IMR-90 (cell line): ENCODE results near the gene DTX3. TPM values are rescaled to one million over a fixed set of nuclear protein-coding genes. Genes with fewer than 3 reads are reported as not detected.
"Not testable (repeated sequence)": the region's sequence is repeated elsewhere in the genome, so short reads cannot be mapped to it uniquely, and the experiment has no call there.

Source experiments
- ATAC-seq: fragments of 200-7000 bp; cut with Tn5 transposase; 2 replicates; pipeline ENCODE4 v1.9.1; 2020; ENCODE audit warnings: low read depth, mild to moderate bottlenecking, moderate library complexity
- BruUV-seq: library from RNA; stranded (reverse); fragments of 400-500 nt; replicated peaks from 2 replicates; lab custom pipeline; 2021; lab: Mats Ljungman, UMichigan
- CTCF ChIA-PET: fragments of 300-600 bp; formaldehyde crosslinking; extraction: SDS; loops from one replicate; lab custom pipeline; 2021; ENCODE audit warnings: antibody characterized with exemption; lab: Yijun Ruan, JAX
- POLR2A ChIA-PET: fragments of 300-600 bp; sonication (Branson Sonifier 250); formaldehyde crosslinking; loops from one replicate; lab custom pipeline; 2022; ENCODE audit warnings: antibody characterized with exemption; ENCODE audit not compliant: unreplicated experiment; lab: Charles Lee
- DNase-seq: peaks from one replicate; pipeline ENCODE4 v3.0.0; 2013
- H2AFZ ChIP-seq: replicated peaks from 2 replicates; pipeline ENCODE3; 2013; ENCODE audit warnings: low read length, mild to moderate bottlenecking; ENCODE audit not compliant: poor library complexity
- H2AK5ac ChIP-seq: 2 replicates; pipeline ENCODE4 v1.6.1; 2013; ENCODE audit warnings: low read depth, low read length, inconsistent platforms
- H2AK9ac ChIP-seq: replicated peaks from 2 replicates; pipeline ENCODE3; 2013; ENCODE audit warnings: mild to moderate bottlenecking, low read depth, low read length, moderate library complexity; ENCODE audit not compliant: poor library complexity
- H2BK120ac ChIP-seq: 2 replicates; pipeline ENCODE4 v1.6.1; 2013; ENCODE audit warnings: low read depth, low read length, inconsistent platforms
- H2BK15ac ChIP-seq: 3 replicates; pipeline ENCODE4 v1.6.1; 2013; ENCODE audit warnings: low read depth, low read length, inconsistent platforms
- H2BK20ac ChIP-seq: 2 replicates; pipeline ENCODE4 v1.6.1; 2013; ENCODE audit warnings: low read depth, mild to moderate bottlenecking, inconsistent platforms, low read length, moderate library complexity
- H2BK5ac ChIP-seq: 2 replicates; pipeline ENCODE4 v1.6.1; 2013; ENCODE audit warnings: mild to moderate bottlenecking, low read depth, low read length, inconsistent platforms; ENCODE audit not compliant: poor library complexity, severe bottlenecking
- H3K14ac ChIP-seq: replicated peaks from 2 replicates; pipeline ENCODE4 v1.6.1; 2013; ENCODE audit warnings: low read depth, low read length, inconsistent platforms
- H3K18ac ChIP-seq: 2 replicates; pipeline ENCODE4 v1.6.1; 2013; ENCODE audit warnings: low read depth, low read length, control low read depth
- H3K23ac ChIP-seq: 2 replicates; pipeline ENCODE4 v1.6.1; 2013; ENCODE audit warnings: low read depth, low read length, inconsistent platforms
- H3K27ac ChIP-seq: 2 replicates; pipeline ENCODE4 v1.5.1; 2013; ENCODE audit warnings: mild to moderate bottlenecking, control low read depth, low read length; ENCODE audit not compliant: insufficient read depth
- H3K27me3 ChIP-seq: 2 replicates; pipeline ENCODE4 v1.6.1; 2013; ENCODE audit warnings: low read length; ENCODE audit not compliant: control insufficient read depth, insufficient read depth
- H3K36me3 ChIP-seq: 2 replicates; pipeline ENCODE4 v1.6.1; 2013; ENCODE audit warnings: low read length, mixed read lengths; ENCODE audit not compliant: control insufficient read depth, insufficient read depth
- H3K4ac ChIP-seq: 2 replicates; pipeline ENCODE4 v1.6.1; 2013; ENCODE audit warnings: low read depth, low read length, inconsistent platforms
- H3K4me1 ChIP-seq: 2 replicates; pipeline ENCODE4 v1.6.1; 2013; ENCODE audit warnings: low read length, mixed read lengths; ENCODE audit not compliant: control insufficient read depth, insufficient read depth
- H3K4me2 ChIP-seq: 2 replicates; pipeline ENCODE4 v1.6.1; 2013; ENCODE audit warnings: low read depth, mild to moderate bottlenecking, control low read depth, low read length, moderate library complexity
- H3K4me3 ChIP-seq: 2 replicates; pipeline ENCODE4 v1.5.1; 2013; ENCODE audit warnings: low read depth, mild to moderate bottlenecking, control low read depth, low read length, moderate library complexity; ENCODE audit not compliant: insufficient read depth
- H3K56ac ChIP-seq: 2 replicates; pipeline ENCODE4 v1.6.1; 2013; ENCODE audit warnings: low read length, inconsistent platforms; ENCODE audit not compliant: insufficient read depth; ENCODE audit errors: extremely low read depth
- H3K79me1 ChIP-seq, 2 experiments: 2 replicates each; pipeline ENCODE4 v1.6.1; 2013; ENCODE audit warnings: low read length in 2 of 2, inconsistent platforms in 1 of 2, low read depth in 1 of 2
- H3K9ac ChIP-seq: 2 replicates; pipeline ENCODE4 v1.6.1; 2013; ENCODE audit warnings: low read depth, low read length, control low read depth
- H3K9me1 ChIP-seq: 2 replicates; pipeline ENCODE4 v1.6.1; 2013; ENCODE audit warnings: low read length, inconsistent platforms; ENCODE audit not compliant: insufficient read depth
- H3K9me3 ChIP-seq: 2 replicates; pipeline ENCODE4 v1.6.1; 2013; ENCODE audit warnings: low read length; ENCODE audit not compliant: control insufficient read depth, insufficient read depth
- H4K20me1 ChIP-seq: 2 replicates; pipeline ENCODE4 v1.6.1; 2013; ENCODE audit warnings: low read length, inconsistent platforms; ENCODE audit not compliant: insufficient read depth
- H4K5ac ChIP-seq: 2 replicates; pipeline ENCODE4 v1.6.1; 2013; ENCODE audit warnings: mild to moderate bottlenecking, low read depth, low read length, control low read depth
- H4K8ac ChIP-seq, 2 experiments: 2 replicates each; pipeline ENCODE4 v1.6.1; 2013; ENCODE audit warnings: low read depth in 2 of 2, low read length in 2 of 2, control low read depth in 1 of 2, inconsistent platforms in 1 of 2
- H4K91ac ChIP-seq: 2 replicates; pipeline ENCODE4 v1.6.1; 2013; ENCODE audit warnings: low read depth, low read length, inconsistent platforms; ENCODE audit not compliant: insufficient read depth
- FOS ChIP-seq: fragments of 150-350 bp; IDR thresholded peaks from 2 replicates; pipeline ENCODE4 v1.6.1; 2016; ENCODE audit warnings: low read depth, low read length
- MAFK ChIP-seq: IDR thresholded peaks from 2 replicates; pipeline ENCODE4 v1.6.1; 2012; ENCODE audit warnings: low read depth, low read length, improper control_type of control experiment
- POLR2A ChIP-seq: IDR thresholded peaks from 2 replicates; pipeline ENCODE4 v1.6.1; 2012; ENCODE audit warnings: mild to moderate bottlenecking, low read depth, low read length
- RFX5 ChIP-seq: IDR thresholded peaks from 2 replicates; pipeline ENCODE4 v1.8.0; 2012; ENCODE audit warnings: low read depth, mild to moderate bottlenecking, low read length, moderate library complexity
- SMC3 ChIP-seq: fragments of 150-350 bp; IDR thresholded peaks from 2 replicates; pipeline ENCODE4 v1.6.1; 2016; ENCODE audit warnings: low read depth, mild to moderate bottlenecking, antibody characterized with exemption, low read length, moderate library complexity
- WGBS, 2 experiments: methylation state at CpG; one replicate each; pipeline versions ENCODE4 v1.1.5 to v1.1.7; 2013; ENCODE audit warnings: missing lambda C conversion rate in 2 of 2; ENCODE audit not compliant: insufficient read length in 1 of 2; ENCODE audit errors: extremely low coverage in 2 of 2; 5-methylcytosine and 5-hydroxymethylcytosine counted together
- dilution Hi-C: fragments of 300-500 bp; cut with HindIII; formaldehyde crosslinking; loops from one replicate; pipeline ENCODE4 v1.14.3; 2018; ENCODE audit warnings: low sequenced_read_pairs; ENCODE audit not compliant: unreplicated experiment
- in situ Hi-C: fragments of 300-500 bp; cut with MboI; formaldehyde crosslinking; loops from 3 replicates; pipeline ENCODE4 v1.14.3; 2019; ENCODE audit warnings: low sequenced_read_pairs, inconsistent platforms, mixed read lengths
- intact Hi-C: fragments of 100-400 bp; cut with micrococcal nuclease; formaldehyde crosslinking; loops from 2 replicates; pipeline ENCODE4 v1.10.0; 2022
- polyA plus RNA-seq, 3 experiments: library from polyadenylated mRNA; depleted of rRNA; stranded (reverse); fragments of >200 nt; gene quantifications; 2 replicates each; pipeline ENCODE4 v1.2.3, GENCODE V29; 2012; ENCODE audit warnings: low replicate concordance in 1 of 3
- total RNA-seq: library from RNA; depleted of rRNA; stranded (reverse); fragments of >200 nt; gene quantifications from 2 replicates; pipeline ENCODE4 v1.2.3, GENCODE V29; 2012
- TF ChIP-seq, protein P1 (sequence below): fragments of 150-350 bp; IDR thresholded peaks from 2 replicates; pipeline ENCODE4 v1.6.1; 2017; ENCODE audit warnings: mild to moderate bottlenecking, antibody characterized with exemption, low read length, low read depth

DTX3 gene
- total and polyA plus RNA-seq, 2 of the 4 experiments (the other 2 are of a cell fraction), result 2.9 to 14.6 TPM

GRCh38 chr12:57569858-57570257, 34.8 kb upstream of the DTX3 start:
- no peaks in the 10 kb centered on the region for H3K4me1 ChIP-seq
- H3K36me3 ChIP-seq, result no peaks in the 10 kb centered on the region
- H3K9me3 ChIP-seq, result no peaks in the 10 kb centered on the region
- H3K56ac ChIP-seq, result no peak overlapping the region
- H2AK9ac ChIP-seq, result peak overlapping the region; percentile 7
- H3K27me3 ChIP-seq, result peaks cover 11% of the 10 kb centered on the region
- BruUV-seq, result no TSS peak
- no peak overlapping the region for H4K5ac ChIP-seq
- no peak overlapping the region for H4K8ac ChIP-seq
- H2BK120ac ChIP-seq, result no peak overlapping the region
- H3K14ac ChIP-seq, result no peak overlapping the region
- H2BK20ac ChIP-seq, result no peak overlapping the region
- H2BK5ac ChIP-seq, result no peak overlapping the region
- in situ Hi-C loops, result no loop called here
- ChIA-PET POLR2A (interaction anchor here (0.6 kb wide), 1 partner anchor 34 kb away, joined by 6 read pairs; no protein-coding TSS in a partner anchor), CTCF (no interaction called here)
- H3K9ac ChIP-seq, result no peak overlapping the region
- no peak overlapping the region for H3K4me3 ChIP-seq
- ATAC-seq (no peak), DNase-seq (no peak)
- H3K4me2 ChIP-seq, result no peak overlapping the region
- no peaks in the 10 kb centered on the region for H3K9me1 ChIP-seq
- intact Hi-C loops, result loop anchor here (10.0 kb wide), 1 partner anchor 1295 kb away; no protein-coding TSS in a partner anchor
- H3K27ac ChIP-seq, result no peak overlapping the region
- H4K20me1 ChIP-seq, result no peaks in the 10 kb centered on the region
- H2AK5ac ChIP-seq, result no peak overlapping the region
- no peak overlapping the region for H3K23ac ChIP-seq
- dilution Hi-C loops, result loop anchor here (25.0 kb wide), 1 partner anchor 92 kb away; no protein-coding TSS in a partner anchor
- no peak overlapping the region for H4K91ac ChIP-seq
- no peaks in the 10 kb centered on the region for H3K79me1 ChIP-seq
- H3K18ac ChIP-seq, result no peak overlapping the region
- 93% methylated on average over 6 of the region's 18 CpGs; no CpG with 5 or more reads in 1 of the 2 experiments for WGBS, 2 experiments
- no peak for TF ChIP-seq FOS
- TF ChIP-seq POLR2A, result no peak
- no peak for TF ChIP-seq RFX5
- no peak for TF ChIP-seq MAFK
- TF ChIP-seq, protein P1, sequence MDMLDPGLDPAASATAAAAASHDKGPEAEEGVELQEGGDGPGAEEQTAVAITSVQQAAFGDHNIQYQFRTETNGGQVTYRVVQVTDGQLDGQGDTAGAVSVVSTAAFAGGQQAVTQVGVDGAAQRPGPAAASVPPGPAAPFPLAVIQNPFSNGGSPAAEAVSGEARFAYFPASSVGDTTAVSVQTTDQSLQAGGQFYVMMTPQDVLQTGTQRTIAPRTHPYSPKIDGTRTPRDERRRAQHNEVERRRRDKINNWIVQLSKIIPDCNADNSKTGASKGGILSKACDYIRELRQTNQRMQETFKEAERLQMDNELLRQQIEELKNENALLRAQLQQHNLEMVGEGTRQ, result no peak
- TF ChIP-seq SMC3, result no peak
- H2AFZ ChIP-seq, result no peak overlapping the region
- no peak overlapping the region for H2BK15ac ChIP-seq
- no peak overlapping the region for H3K4ac ChIP-seq

DNA sequence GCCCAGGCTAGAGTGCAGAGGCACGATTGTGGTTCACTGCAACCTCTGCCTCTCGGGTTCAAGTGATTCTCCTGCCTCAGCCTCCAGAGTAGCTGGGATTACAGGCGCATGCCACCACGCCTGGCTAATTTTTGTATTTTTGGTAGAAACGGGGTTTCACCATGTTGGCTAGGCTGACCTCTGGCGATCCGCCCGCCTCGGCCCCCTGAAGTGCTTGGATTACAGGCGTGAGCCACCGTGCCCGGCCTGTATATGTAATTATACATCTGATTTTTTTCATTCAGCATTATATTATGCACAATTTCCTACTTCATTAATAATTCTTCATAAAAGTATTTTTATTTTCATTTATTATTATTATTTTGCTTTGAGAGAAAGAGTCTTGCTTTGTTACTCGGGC, 34.2 kb upstream of the DTX3 start:
- H3K79me1 ChIP-seq, H3K14ac ChIP-seq, H2BK20ac ChIP-seq, in situ Hi-C loops, H3K9ac ChIP-seq, H4K8ac ChIP-seq, H3K23ac ChIP-seq, BruUV-seq, H3K9me3 ChIP-seq, H3K18ac ChIP-seq, H3K4me2 ChIP-seq, H2BK5ac ChIP-seq, H3K4me1 ChIP-seq, H3K27ac ChIP-seq, H4K91ac ChIP-seq, H4K20me1 ChIP-seq, ATAC-seq, H3K56ac ChIP-seq, H2AFZ ChIP-seq, H3K4ac ChIP-seq, H2AK9ac ChIP-seq, H3K9me1 ChIP-seq, H2BK120ac ChIP-seq, intact Hi-C loops, H3K36me3 ChIP-seq, H2BK15ac ChIP-seq, H4K5ac ChIP-seq, DNase-seq, H3K4me3 ChIP-seq, H2AK5ac ChIP-seq: not testable (repeated sequence)
- 81% methylated on average over 3 of the region's 13 CpGs; no CpG with 5 or more reads in 1 of the 2 experiments for WGBS, 2 experiments
- ChIA-PET CTCF (interaction anchor here (0.6 to 1.2 kb wide), 4 partner anchors 12 to 186 kb away, joined by 3 to 7 read pairs (median 3); partner anchors contain the start of gene B4GALNT1), POLR2A (interaction anchor here (0.6 kb wide), 1 partner anchor 33 kb away, joined by 6 read pairs; no protein-coding TSS in a partner anchor)
- H3K27me3 ChIP-seq, result peaks cover 11% of the 10 kb centered on the region
- dilution Hi-C loops, result loop anchor here (25.0 kb wide), 1 partner anchor 92 kb away; no protein-coding TSS in a partner anchor
